T-helper 2 cell (primary cell): ENCODE results near the gene ALX4.

ENCODE experiments used
- DNase-seq, 5 experiments: peaks; one replicate each; pipeline versions ENCODE4 v3.0.0 to v3.0.0-alpha.2; 2012 to 2022
- total RNA-seq, 2 donors: gene quantifications; one replicate each; lab custom pipeline; 2026; lab: John Stamatoyannopoulos, UW

ALX4 gene
- 0 to 0.27 reads per million in 2 donors for total RNA-seq

GRCh38 chr11:44309478-44310205 lies at the start of gene ALX4:
TSS of gene ALX4 (minus strand) at chr11:44310139. CDS start at chr11:44310062, 77 bp downstream.
- DNase-seq: peak in 1 of 5 experiments; percentile 62

GRCh38 chr11:44359162-44359561 lies 49.2 kb upstream of the ALX4 start:
- DNase-seq: no peak

GRCh38 chr11:44358713-44359112 lies 48.8 kb upstream of the ALX4 start:
- no peak for DNase-seq

GRCh38 chr11:44357711-44358110 lies 47.8 kb upstream of the ALX4 start:
- no peak for DNase-seq

DNA sequence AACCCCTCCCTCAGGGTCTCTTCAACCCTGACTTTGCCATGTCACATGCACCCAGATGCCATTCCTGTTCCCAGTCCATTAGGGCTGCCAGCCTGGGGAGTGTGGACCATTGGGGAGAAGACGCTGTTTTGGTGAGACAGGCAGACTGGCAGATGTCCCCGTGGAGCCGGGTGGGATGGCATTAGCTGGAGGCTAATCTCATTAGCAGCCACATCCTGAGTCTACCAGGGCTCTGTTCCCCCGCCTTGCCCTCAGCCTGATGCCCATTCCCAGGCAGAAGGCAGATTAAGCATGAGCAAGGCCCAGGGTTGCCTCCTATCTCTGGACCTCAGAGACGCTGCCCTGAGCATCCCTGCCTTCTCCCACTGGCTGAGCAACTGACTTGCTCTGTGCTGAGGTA lies 46.4 kb upstream of the ALX4 start:
- no peak for DNase-seq

GRCh38 chr11:44351898-44352498 lies 42.1 kb upstream of the ALX4 start:
- DNase-seq: no peak

GRCh38 chr11:44351006-44351660 lies 41.2 kb upstream of the ALX4 start:
- no peak for DNase-seq

DNA sequence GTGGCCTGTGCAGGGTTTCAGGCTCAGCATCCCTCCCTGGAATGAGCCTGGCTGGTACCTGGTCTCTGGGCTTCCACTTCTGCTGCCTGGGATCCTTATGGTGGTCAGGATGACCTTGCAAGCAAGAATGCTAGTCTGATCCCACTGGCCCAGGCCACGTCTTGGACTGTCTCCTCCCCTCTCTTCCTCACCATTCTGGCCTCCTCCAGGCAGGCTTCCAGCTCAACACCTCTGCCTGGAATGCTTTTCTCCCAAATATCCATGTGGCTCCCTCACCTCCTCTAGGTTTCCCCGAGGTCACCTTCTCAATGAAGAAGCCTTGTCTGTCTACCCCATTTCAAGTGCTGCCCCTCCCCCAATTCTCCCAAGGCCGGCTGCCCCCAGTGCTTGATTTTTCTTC lies 39.4 kb upstream of the ALX4 start:
- no peak for DNase-seq

- no peak for DNase-seq
Observed at GRCh38 chr11:44348721-44349120, 38.8 kb upstream of the ALX4 start.

DNA sequence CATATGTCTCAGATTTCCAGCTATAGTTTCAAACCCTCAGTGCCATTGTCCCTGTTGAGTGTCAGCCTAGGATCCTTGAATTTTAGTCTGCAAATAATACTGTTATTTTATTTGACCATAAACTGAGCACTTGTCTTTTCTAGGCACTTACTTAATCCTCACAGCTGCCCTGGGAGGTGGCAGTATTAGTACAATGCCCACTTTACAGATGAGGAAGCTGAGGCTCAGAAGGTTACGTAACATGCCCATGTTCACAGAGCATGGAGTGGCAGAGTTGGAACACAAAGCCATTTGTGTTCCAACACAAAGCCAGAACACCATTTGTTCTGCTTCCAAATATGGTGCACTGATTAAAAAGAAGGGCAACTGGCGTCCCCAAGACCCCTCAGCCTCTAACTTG lies 38.2 kb upstream of the ALX4 start:
- DNase-seq: no peak

GRCh38 chr11:44347538-44347937 lies 37.6 kb upstream of the ALX4 start:
- no peak for DNase-seq

- no peak for DNase-seq
Observed at GRCh38 chr11:44346983-44347382, 37.0 kb upstream of the ALX4 start.

GRCh38 chr11:44345781-44346180 lies 35.8 kb upstream of the ALX4 start:
- no peak for DNase-seq

DNA sequence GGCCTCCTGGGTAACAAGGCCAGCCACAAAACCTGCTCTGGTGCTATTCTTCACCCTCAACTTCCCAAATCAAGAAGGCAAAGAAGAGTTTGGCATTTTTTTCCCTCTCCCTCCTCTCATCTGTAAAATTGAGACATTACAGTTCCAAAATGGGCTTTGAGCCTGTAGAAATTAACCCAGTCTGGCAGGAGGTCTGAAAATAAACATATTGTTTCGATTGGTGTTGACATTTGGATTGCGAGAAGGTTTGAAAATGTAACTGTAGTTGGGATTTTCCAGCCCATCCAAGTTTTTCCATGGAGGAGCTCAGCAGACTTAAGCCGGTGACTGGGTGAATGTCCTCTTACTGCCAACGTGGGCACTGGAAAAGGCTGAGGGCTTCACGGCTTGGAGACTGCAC lies 35.0 kb upstream of the ALX4 start:
- no peak for DNase-seq

GRCh38 chr11:44344423-44344820 lies 34.5 kb upstream of the ALX4 start:
- no peak for DNase-seq

DNA sequence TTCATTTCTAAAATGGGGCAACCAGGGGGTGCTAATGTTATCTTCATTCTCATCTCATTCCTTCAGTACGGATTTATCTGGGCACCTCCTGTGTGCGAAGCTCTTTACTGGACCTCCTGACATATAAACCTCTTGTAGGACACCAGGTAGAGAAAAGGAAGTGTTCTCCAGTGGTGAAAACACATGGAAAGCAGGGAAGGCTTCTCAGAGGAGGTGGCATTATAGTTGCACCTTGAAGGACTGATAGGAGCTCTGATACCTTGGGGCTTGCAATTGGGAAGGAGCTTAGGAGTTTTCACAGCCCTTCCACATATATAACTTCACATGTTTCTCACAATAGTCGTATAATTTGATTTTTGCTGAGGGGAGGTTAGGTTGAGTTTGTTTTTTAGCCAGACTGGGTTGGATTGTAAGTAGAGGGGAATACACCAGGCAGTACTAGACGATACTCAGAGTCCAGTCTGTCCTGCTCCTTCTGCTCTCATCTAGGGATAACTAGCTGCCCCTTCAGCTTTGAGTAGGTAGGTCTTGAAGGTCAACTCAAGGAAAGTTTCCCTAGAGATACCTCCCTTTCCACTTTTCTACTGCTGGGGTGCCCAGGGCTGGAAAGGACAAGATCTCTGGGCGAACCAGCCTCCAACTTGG lies 34.0 kb upstream of the ALX4 start:
- DNase-seq: no peak

DNA sequence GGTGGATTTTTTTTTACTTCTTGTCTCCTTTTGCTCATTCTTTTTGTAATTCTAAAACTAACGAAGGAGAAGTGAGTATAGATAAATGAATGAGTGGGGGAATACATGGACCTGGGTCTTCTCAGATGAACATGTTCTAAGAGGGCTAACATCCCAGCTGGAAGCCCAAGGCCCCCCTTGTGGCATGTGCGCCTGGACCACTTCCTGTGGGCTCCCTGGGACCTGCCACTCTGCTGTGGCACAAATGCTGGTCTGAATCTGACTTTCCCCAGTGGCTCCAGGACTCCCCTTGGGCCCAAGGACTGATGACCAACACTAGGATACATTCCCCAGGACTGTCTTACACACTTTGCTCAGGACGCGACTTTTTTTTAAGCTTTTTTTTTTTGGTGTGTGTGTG lies 32.7 kb upstream of the ALX4 start:
- no peak for DNase-seq

DNA sequence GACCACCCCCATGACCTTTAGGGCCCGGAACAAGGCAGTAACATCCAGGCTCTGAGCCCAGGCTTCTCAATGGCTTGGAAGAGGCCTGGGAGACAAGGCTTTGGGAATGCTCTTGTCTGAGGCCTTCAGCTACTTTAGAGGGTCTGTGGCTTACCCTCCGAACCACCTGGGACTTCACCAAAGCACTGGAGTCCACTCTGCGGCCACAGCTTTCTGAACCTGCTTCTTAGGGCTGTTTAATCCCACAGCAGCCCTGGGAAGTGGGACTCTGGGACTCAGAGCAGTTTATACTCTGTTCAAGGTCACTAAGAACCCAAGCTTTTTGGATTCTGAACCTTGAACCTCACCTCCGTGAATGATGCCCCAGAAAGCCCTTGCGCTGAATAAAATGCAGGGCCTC lies 30.7 kb upstream of the ALX4 start:
- DNase-seq: no peak

- DNase-seq: no peak
Observed at GRCh38 chr11:44339530-44339883, 29.6 kb upstream of the ALX4 start.

DNA sequence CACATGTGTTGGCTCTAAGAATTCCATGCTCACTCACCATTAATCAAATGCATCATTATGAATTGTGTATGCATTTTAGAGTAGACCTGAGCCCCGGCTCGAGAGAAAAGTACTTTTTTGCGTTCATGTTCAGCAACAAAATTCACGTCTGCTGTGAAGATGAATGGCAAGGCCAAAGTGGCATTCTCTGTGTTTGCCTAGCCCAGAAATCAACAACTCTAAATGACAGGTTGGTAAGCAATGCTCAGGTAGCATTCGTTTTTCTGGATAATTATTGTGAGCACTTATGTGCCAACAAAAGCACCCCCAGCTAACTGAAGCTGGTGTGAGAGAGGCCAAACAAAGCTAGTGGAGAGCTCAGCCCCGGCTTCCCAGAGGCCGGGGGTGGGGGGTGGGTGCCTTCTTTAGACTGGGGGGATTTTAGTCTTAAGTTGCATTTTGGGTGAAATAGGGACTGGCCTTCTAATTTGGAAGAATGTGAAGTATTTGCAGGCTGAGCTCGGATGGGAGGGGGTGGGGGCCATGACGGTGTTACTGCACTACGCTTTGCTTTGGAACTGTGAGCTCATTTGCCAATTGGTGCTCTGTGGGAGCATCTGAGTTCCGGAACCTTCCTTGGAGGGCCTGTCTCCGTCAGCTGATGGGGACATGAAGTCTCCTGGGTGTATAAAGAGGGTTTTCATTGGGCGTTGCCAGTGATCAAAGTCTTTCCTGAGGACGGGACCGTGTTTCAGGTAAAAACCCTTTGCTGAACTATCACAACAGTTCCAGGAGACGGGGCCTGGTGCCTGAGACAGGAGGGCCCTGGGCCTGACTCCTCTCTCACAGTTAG lies 29.0 kb upstream of the ALX4 start:
- no peak for DNase-seq

GRCh38 chr11:44338026-44338425 lies 28.1 kb upstream of the ALX4 start:
- DNase-seq: no peak

DNA sequence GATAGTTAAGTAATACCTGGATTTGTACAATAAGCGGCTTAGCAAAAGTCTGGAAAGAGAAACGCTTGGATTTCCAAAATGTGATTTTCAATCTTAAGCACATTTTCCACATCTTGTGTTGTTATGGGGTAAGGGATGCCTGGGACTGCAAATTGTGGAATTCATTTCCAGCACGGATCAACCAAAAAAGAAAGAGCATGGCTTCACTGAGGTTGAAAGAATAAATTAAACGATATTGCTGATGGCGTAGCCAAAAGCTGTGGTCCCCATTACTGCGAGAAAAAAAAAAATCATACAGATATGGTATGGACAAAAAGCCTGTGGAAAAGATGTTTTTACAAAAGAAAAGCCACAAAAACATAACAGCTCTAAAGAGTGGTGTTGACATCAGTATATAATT lies 26.0 kb upstream of the ALX4 start:
- no peak for DNase-seq
